GM23248 (cell line): ENCODE measurements around the gene RAMACL.

Experiments
- EZH2 ChIP-seq: fragments of 200-600 bp; sonication (generic); IDR thresholded peaks from 2 replicates; pipeline ENCODE4 v1.6.1; 2018; ENCODE audit warnings: antibody characterized with exemption, mild to moderate bottlenecking; ENCODE audit not compliant: insufficient read depth, poor library complexity, severe bottlenecking
- EZH2phosphoT487 ChIP-seq: fragments of 200-600 bp; sonication (generic); IDR thresholded peaks from 2 replicates; pipeline ENCODE4 v1.6.1; 2018; ENCODE audit warnings: antibody characterized with exemption, moderate library complexity, mild to moderate bottlenecking, low read depth; ENCODE audit not compliant: insufficient read depth

- TF ChIP-seq EZH2 (no peak), EZH2phosphoT487 (no peak)
Measured at GRCh38 chr6:166603043-166603690, 16.7 kb upstream of the RAMACL start.
